Body of pancreas (tissue), 4 donors: ENCODE measurements around the gene MRPL14.

ENCODE experiments used
- POLR2A ChIP-seq, 3 donors: fragments of 450-650 bp; IDR thresholded peaks; one replicate each; pipeline ENCODE4 v1.6.1; 2016; ENCODE audit warnings: antibody characterized with exemption in 3 of 3, mild to moderate bottlenecking in 2 of 3
- TF ChIP-seq, protein P1 (sequence below), 7 experiments: fragments of 450-650 bp in 4 of 7; fragments of 200-600 bp in 3 of 7; sonication (generic) in 3 of 7; IDR thresholded peaks; one replicate each; pipeline ENCODE4 v1.5.1; 2016 to 2019; ENCODE audit warnings: antibody characterized with exemption in 7 of 7

DNA sequence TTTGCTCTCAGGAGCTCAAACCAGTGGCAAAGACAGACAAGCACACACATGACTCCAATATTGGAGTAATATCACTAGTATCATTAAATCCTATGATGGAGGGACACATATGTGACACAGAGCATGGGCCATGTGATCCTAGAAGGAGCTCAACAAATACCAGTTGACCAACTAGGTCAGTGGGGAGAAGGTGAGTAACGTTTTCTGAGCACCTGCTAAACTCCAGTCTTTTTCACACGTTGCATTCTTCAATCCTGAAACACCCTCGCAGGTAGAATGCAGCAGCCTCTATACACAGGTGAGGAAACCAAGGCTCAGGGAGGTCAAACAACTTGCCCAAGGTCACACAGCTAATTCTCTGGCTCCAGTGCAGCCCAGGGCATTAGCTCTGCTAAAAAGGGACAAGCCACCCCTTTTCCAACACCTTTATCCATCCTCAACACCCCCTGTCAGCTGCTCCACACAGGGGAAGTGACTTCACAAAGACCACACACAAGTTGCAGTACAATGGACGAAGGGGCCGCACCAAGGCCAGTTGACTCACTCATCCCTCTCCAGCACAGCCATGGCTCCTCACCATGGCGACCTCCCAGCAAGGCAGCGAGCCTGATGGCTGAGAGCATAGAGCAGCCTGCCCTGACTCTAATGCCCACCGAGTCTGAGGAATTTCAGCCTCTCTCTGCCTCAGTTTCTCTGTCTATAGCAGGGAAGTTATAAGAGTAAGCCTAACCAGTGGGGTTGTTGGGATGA lies 35.8 kb upstream of the MRPL14 start:
- TF ChIP-seq, protein P1, sequence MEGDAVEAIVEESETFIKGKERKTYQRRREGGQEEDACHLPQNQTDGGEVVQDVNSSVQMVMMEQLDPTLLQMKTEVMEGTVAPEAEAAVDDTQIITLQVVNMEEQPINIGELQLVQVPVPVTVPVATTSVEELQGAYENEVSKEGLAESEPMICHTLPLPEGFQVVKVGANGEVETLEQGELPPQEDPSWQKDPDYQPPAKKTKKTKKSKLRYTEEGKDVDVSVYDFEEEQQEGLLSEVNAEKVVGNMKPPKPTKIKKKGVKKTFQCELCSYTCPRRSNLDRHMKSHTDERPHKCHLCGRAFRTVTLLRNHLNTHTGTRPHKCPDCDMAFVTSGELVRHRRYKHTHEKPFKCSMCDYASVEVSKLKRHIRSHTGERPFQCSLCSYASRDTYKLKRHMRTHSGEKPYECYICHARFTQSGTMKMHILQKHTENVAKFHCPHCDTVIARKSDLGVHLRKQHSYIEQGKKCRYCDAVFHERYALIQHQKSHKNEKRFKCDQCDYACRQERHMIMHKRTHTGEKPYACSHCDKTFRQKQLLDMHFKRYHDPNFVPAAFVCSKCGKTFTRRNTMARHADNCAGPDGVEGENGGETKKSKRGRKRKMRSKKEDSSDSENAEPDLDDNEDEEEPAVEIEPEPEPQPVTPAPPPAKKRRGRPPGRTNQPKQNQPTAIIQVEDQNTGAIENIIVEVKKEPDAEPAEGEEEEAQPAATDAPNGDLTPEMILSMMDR (IDR thresholded peaks at IDR 0.05) = no peak
- TF ChIP-seq POLR2A (IDR thresholded peaks at IDR 0.05) = no peak
